ENCODE data around the gene ACTN1.

The ACTN1 gene

DNA sequence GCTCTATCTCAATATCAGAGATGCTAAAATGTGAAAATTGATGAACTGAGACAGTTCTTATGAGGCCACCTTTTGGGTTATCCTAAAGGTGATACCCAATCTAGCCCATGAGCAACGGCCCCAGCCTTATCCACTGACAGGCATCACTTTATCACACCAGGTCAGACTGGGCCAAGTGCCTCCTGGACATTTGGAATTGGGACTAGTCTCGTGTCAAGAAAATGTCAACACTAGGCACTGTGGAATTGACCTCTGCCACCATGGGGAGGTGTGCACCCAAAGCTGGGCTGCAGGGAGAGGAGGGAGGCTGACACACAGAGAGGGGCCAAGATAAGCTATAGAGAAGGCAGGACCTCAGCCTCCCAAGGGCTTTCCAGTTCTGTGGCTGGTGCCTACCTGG is 107.7 kb downstream of the ACTN1 start:
- Histone ChIP-seq H3K4me2 (ENCODE audit: low read length) (no peak overlapping the region), H3K9me2 (ENCODE audit: low read depth, low read length) (no peaks in the 10 kb centered on the region), H3K27me3 (ENCODE audit: insufficient read depth, low read length) (no peaks in the 10 kb centered on the region; the same call in 1 of the 2 replicates), H3K36me3 (ENCODE audit: insufficient read depth, low read length) (no peaks in the 10 kb centered on the region; the same call in 1 of the 2 replicates), H3K79me2 (ENCODE audit: insufficient read depth, low read length) (no peaks in the 10 kb centered on the region), H3K4me3 (ENCODE audit: low read depth, low read length, poor library complexity, severe bottlenecking) (no peak overlapping the region), H4K20me1 (ENCODE audit: insufficient read depth, low read length) (no peaks in the 10 kb centered on the region), H3K4me1 (ENCODE audit: insufficient read depth, low read length, severe bottlenecking) (no peaks in the 10 kb centered on the region), H2AFZ (ENCODE audit: low read length) (no peak overlapping the region), H3K27ac (ENCODE audit: low read depth, low read length, poor library complexity, severe bottlenecking) (no peak overlapping the region), H3F3A (ENCODE audit: insufficient read depth, low read length) (no peaks in the 10 kb centered on the region), H3K9ac (ENCODE audit: low read length) (no peak overlapping the region), H3K9me3 (ENCODE audit: low read length) (no peaks in the 10 kb centered on the region)
- TF ChIP-seq, protein P1, sequence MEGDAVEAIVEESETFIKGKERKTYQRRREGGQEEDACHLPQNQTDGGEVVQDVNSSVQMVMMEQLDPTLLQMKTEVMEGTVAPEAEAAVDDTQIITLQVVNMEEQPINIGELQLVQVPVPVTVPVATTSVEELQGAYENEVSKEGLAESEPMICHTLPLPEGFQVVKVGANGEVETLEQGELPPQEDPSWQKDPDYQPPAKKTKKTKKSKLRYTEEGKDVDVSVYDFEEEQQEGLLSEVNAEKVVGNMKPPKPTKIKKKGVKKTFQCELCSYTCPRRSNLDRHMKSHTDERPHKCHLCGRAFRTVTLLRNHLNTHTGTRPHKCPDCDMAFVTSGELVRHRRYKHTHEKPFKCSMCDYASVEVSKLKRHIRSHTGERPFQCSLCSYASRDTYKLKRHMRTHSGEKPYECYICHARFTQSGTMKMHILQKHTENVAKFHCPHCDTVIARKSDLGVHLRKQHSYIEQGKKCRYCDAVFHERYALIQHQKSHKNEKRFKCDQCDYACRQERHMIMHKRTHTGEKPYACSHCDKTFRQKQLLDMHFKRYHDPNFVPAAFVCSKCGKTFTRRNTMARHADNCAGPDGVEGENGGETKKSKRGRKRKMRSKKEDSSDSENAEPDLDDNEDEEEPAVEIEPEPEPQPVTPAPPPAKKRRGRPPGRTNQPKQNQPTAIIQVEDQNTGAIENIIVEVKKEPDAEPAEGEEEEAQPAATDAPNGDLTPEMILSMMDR (IDR thresholded peaks at IDR 0.05; ENCODE audit: low read length) = no peak
- no peak for TF ChIP-seq EZH2 (IDR thresholded peaks at IDR 0.05; ENCODE audit: borderline replicate concordance, low read length)

DNA sequence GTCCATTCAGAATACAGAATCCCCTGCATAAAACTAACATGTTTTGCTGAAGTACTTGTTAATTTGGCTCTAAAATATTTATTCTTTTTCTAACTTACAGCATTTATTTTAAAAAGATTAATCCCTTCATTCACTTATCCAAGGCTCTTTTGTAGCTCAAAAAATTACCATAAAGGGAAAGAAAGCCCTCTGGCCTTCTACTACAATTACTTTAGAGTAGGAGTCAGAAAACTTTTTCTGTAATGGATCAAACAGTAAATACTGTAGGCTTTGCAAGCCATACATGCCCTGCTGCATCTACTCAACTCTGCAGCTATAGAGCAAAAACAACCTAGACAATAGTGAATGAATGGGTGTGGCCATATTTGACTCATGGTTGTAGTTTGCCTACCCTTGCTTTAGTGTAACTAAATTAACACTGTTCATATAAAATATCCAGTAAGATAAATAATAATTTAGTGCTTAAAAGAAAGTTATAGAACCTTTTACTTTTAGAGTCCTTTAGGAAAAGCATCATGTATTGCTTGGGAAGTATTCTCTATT is 112.0 kb downstream of the ACTN1 start:
- Histone ChIP-seq H3K9me2 (ENCODE audit: low read depth, low read length) (no peaks in the 10 kb centered on the region), H4K20me1 (ENCODE audit: insufficient read depth, low read length) (no peaks in the 10 kb centered on the region), H3K27me3 (ENCODE audit: insufficient read depth, low read length) (peaks cover 3% of the 10 kb centered on the region; the same call in 1 of the 2 replicates), H3F3A (ENCODE audit: insufficient read depth, low read length) (no peaks in the 10 kb centered on the region), H3K4me3 (ENCODE audit: low read depth, low read length, poor library complexity, severe bottlenecking) (no peak overlapping the region), H3K9me3 (ENCODE audit: low read length) (0 out of 2 replicates have a peak, but pooled peaks cover 2% of the 10 kb centered on the region), H3K27ac (ENCODE audit: low read depth, low read length, poor library complexity, severe bottlenecking) (no peak overlapping the region), H3K4me1 (ENCODE audit: insufficient read depth, low read length, severe bottlenecking) (no peaks in the 10 kb centered on the region), H2AFZ (ENCODE audit: low read length) (no peak overlapping the region), H3K79me2 (ENCODE audit: insufficient read depth, low read length) (no peaks in the 10 kb centered on the region), H3K9ac (ENCODE audit: low read length) (no peak overlapping the region), H3K4me2 (ENCODE audit: low read length) (no peak overlapping the region), H3K36me3 (ENCODE audit: insufficient read depth, low read length) (no peaks in the 10 kb centered on the region; the same call in 1 of the 2 replicates)
- TF ChIP-seq, protein P1 (IDR thresholded peaks at IDR 0.05; ENCODE audit: low read length) = no peak
- no peak for TF ChIP-seq EZH2 (IDR thresholded peaks at IDR 0.05; ENCODE audit: borderline replicate concordance, low read length)

DNA sequence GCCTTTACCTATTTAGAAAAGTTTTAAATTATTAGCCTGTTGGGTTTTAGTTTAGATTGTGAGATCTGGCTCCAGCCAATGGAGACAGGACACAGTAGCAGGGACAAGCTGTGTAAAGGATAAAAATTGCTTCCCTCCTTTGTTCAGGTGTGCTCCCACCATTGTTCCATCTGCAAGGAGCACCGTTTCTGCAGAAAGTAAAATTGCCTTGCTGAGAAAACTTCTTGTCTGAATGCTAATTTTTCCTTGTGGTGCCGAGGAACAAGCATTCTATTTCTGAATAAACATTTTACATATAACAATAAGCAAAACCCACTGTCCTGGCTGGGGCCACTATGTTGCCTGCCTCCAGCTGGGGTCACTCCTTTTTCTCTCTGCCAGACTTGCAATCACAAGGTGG is 113.6 kb downstream of the ACTN1 start:
- no peaks in the 10 kb centered on the region for H3F3A ChIP-seq (ENCODE audit: insufficient read depth, low read length)
- TF ChIP-seq, protein P1 (IDR thresholded peaks at IDR 0.05; ENCODE audit: low read length) = no peak
- no peaks in the 10 kb centered on the region for H3K9me2 ChIP-seq (ENCODE audit: low read depth, low read length)
- H3K9ac ChIP-seq (ENCODE audit: low read length) = no peak overlapping the region
- no peaks in the 10 kb centered on the region for H4K20me1 ChIP-seq (ENCODE audit: insufficient read depth, low read length)
- H2AFZ ChIP-seq (ENCODE audit: low read length) = no peak overlapping the region
- no peak overlapping the region for H3K4me2 ChIP-seq (ENCODE audit: low read length)
- no peak overlapping the region for H3K27ac ChIP-seq (ENCODE audit: low read depth, low read length, poor library complexity, severe bottlenecking)
- no peaks in the 10 kb centered on the region for H3K4me1 ChIP-seq (ENCODE audit: insufficient read depth, low read length, severe bottlenecking)
- H3K79me2 ChIP-seq (ENCODE audit: insufficient read depth, low read length) = no peaks in the 10 kb centered on the region
- no peak overlapping the region for H3K4me3 ChIP-seq (ENCODE audit: low read depth, low read length, poor library complexity, severe bottlenecking)
- H3K9me3 ChIP-seq (ENCODE audit: low read length) = 0 out of 2 replicates have a peak, but pooled peaks cover 2% of the 10 kb centered on the region
- H3K36me3 ChIP-seq (ENCODE audit: insufficient read depth, low read length) = no peaks in the 10 kb centered on the region
- H3K27me3 ChIP-seq (ENCODE audit: insufficient read depth, low read length) = peaks cover 3% of the 10 kb centered on the region; the same call in 1 of the 2 replicates
